Upper lobe of left lung (tissue), 4 donors: Measurements from ENCODE around the gene VAV2.

Source experiments
- CTCF ChIP-seq, 6 experiments: fragments of 450-650 bp in 4 of 6; fragments of 200-600 bp in 2 of 6; sonication (generic) in 2 of 6; IDR thresholded peaks; one replicate each; pipeline ENCODE4 v1.5.1; 2016 to 2019; ENCODE audit warnings: antibody characterized with exemption in 6 of 6
- EP300 ChIP-seq, 4 donors: sonication (generic); formaldehyde crosslinking; IDR thresholded peaks; one replicate each; pipeline ENCODE4 v1.5.1; 2017; ENCODE audit warnings: antibody characterized with exemption in 4 of 4, control low read depth in 2 of 4
- POLR2A ChIP-seq, 4 donors: fragments of 450-650 bp; IDR thresholded peaks; one replicate each; pipeline ENCODE4 v1.5.1; 2016 to 2017; ENCODE audit warnings: antibody characterized with exemption in 4 of 4, mild to moderate bottlenecking in 2 of 4
- POLR2AphosphoS5 ChIP-seq, 2 donors: sonication (generic); formaldehyde crosslinking; IDR thresholded peaks; one replicate each; pipeline ENCODE4 v1.5.1; 2017; ENCODE audit warnings: antibody characterized with exemption in 2 of 2

GRCh38 chr9:134024214-134024792, 32.2 kb upstream of the VAV2 start:
- no peak for TF ChIP-seq CTCF (IDR thresholded peaks at IDR 0.05)
- no peak for TF ChIP-seq EP300 (IDR thresholded peaks at IDR 0.05)
- TF ChIP-seq POLR2A (IDR thresholded peaks at IDR 0.05), result no peak
- TF ChIP-seq POLR2AphosphoS5 (IDR thresholded peaks at IDR 0.05), result no peak
